Activated CD4-positive, alpha-beta T cell treated with anti-CD3 and anti-CD28 coated beads, Interleukin-2, amount 10 ng/mL, durations not matched to agents 24 days and 14 days (primary cell): ENCODE data around the gene ABTB1. TPM values are rescaled to one million over a fixed set of nuclear protein-coding genes. Genes with fewer than 3 reads are reported as not detected.

Source experiments
- DNase-seq: peaks from one replicate; pipeline ENCODE4 v3.0.0; 2022
- H3K27ac Mint-ChIP-seq: one replicate; pipeline ENCODE4 v1.8.0; 2022; ENCODE audit warnings: mild to moderate bottlenecking, mixed read lengths
- H3K27me3 Mint-ChIP-seq: one replicate; pipeline ENCODE4 v1.8.0; 2022; ENCODE audit warnings: mixed read lengths
- H3K36me3 Mint-ChIP-seq: one replicate; pipeline ENCODE4 v1.8.0; 2022; ENCODE audit warnings: low read depth, mild to moderate bottlenecking, mixed read lengths
- H3K4me1 Mint-ChIP-seq: one replicate; pipeline ENCODE4 v1.8.0; 2021; ENCODE audit warnings: mixed read lengths
- H3K4me3 Mint-ChIP-seq: one replicate; pipeline ENCODE4 v1.8.0; 2022; ENCODE audit warnings: mild to moderate bottlenecking, moderate library complexity, mixed read lengths
- H3K9me3 Mint-ChIP-seq: one replicate; pipeline ENCODE4 v1.8.0; 2021; ENCODE audit warnings: mixed read lengths
- intact Hi-C: fragments of 100-400 bp; cut with micrococcal nuclease; formaldehyde crosslinking; loops from one replicate; pipeline ENCODE4 v1.15.1; 2023
- total RNA-seq: library from RNA; stranded (reverse); gene quantifications from 2 replicates; pipeline ENCODE4 v1.2.3, GENCODE V29; 2022

ABTB1 gene
- total RNA-seq, 1 donor from 2014 or later, result 8.0 TPM

- intact Hi-C loops, result no loop called here
- Mint-ChIP-seq H3K27ac (no peak overlapping the region), H3K9me3 (no peaks in the 10 kb centered on the region), H3K4me1 (no peaks in the 10 kb centered on the region), H3K36me3 (no peaks in the 10 kb centered on the region), H3K27me3 (peaks cover 17% of the 10 kb centered on the region), H3K4me3 (no peak overlapping the region)
- no peak for DNase-seq
Measured at GRCh38 chr3:127656906-127657305, 15.8 kb upstream of the ABTB1 start.

GRCh38 chr3:127658234-127658633 is 14.5 kb upstream of the ABTB1 start:
- Mint-ChIP-seq H3K4me3 (no peak overlapping the region), H3K4me1 (no peaks in the 10 kb centered on the region), H3K27ac (no peak overlapping the region), H3K27me3 (peaks cover 17% of the 10 kb centered on the region), H3K36me3 (no peaks in the 10 kb centered on the region), H3K9me3 (no peaks in the 10 kb centered on the region)
- intact Hi-C loops, result no loop called here
- DNase-seq, result no peak

- intact Hi-C loops, result no loop called here
- no peak overlapping the region for H3K27ac Mint-ChIP-seq
- no peaks in the 10 kb centered on the region for H3K36me3 Mint-ChIP-seq
- H3K9me3 Mint-ChIP-seq, result no peaks in the 10 kb centered on the region
- no peak overlapping the region for H3K4me3 Mint-ChIP-seq
- H3K27me3 Mint-ChIP-seq, result peaks cover 21% of the 10 kb centered on the region
- H3K4me1 Mint-ChIP-seq, result no peaks in the 10 kb centered on the region
- DNase-seq, result no peak
Measured at GRCh38 chr3:127660621-127661251, 12.0 kb upstream of the ABTB1 start.

GRCh38 chr3:127661600-127661999 is 11.2 kb upstream of the ABTB1 start:
- Mint-ChIP-seq H3K36me3 (no peaks in the 10 kb centered on the region), H3K27me3 (peaks cover 20% of the 10 kb centered on the region), H3K4me3 (no peak overlapping the region), H3K9me3 (no peaks in the 10 kb centered on the region), H3K27ac (no peak overlapping the region), H3K4me1 (no peaks in the 10 kb centered on the region)
- intact Hi-C loops, result no loop called here
- no peak for DNase-seq

- Mint-ChIP-seq H3K27me3 (peaks cover 20% of the 10 kb centered on the region), H3K9me3 (no peaks in the 10 kb centered on the region), H3K4me3 (no peak overlapping the region), H3K4me1 (no peaks in the 10 kb centered on the region), H3K36me3 (no peaks in the 10 kb centered on the region), H3K27ac (no peak overlapping the region)
- DNase-seq, result no peak
- intact Hi-C loops, result no loop called here
Measured at GRCh38 chr3:127662001-127662469, 10.7 kb upstream of the ABTB1 start.

- H3K4me1 Mint-ChIP-seq, result no peaks in the 10 kb centered on the region
- peaks cover 14% of the 10 kb centered on the region for H3K27me3 Mint-ChIP-seq
- no peak overlapping the region for H3K4me3 Mint-ChIP-seq
- intact Hi-C loops, result no loop called here
- no peaks in the 10 kb centered on the region for H3K36me3 Mint-ChIP-seq
- no peak for DNase-seq
- no peaks in the 10 kb centered on the region for H3K9me3 Mint-ChIP-seq
- no peak overlapping the region for H3K27ac Mint-ChIP-seq
Measured at GRCh38 chr3:127663151-127663550, 9.6 kb upstream of the ABTB1 start.

- no peak overlapping the region for H3K4me3 Mint-ChIP-seq
- no peak for DNase-seq
- H3K9me3 Mint-ChIP-seq, result no peaks in the 10 kb centered on the region
- H3K27ac Mint-ChIP-seq, result no peak overlapping the region
- H3K4me1 Mint-ChIP-seq, result no peaks in the 10 kb centered on the region
- H3K27me3 Mint-ChIP-seq, result peaks cover 8% of the 10 kb centered on the region
- intact Hi-C loops, result no loop called here
- H3K36me3 Mint-ChIP-seq, result no peaks in the 10 kb centered on the region
Measured at GRCh38 chr3:127665165-127665564, 7.6 kb upstream of the ABTB1 start.

- Mint-ChIP-seq H3K4me3 (no peak overlapping the region), H3K4me1 (no peaks in the 10 kb centered on the region), H3K9me3 (no peaks in the 10 kb centered on the region), H3K36me3 (no peaks in the 10 kb centered on the region), H3K27ac (no peak overlapping the region), H3K27me3 (peaks cover 8% of the 10 kb centered on the region)
- intact Hi-C loops, result no loop called here
- no peak for DNase-seq
Measured at GRCh38 chr3:127665586-127665985, 7.2 kb upstream of the ABTB1 start.

GRCh38 chr3:127666676-127667075 is 6.1 kb upstream of the ABTB1 start:
- Mint-ChIP-seq H3K36me3 (peaks cover 1% of the 10 kb centered on the region), H3K4me1 (peaks cover 5% of the 10 kb centered on the region), H3K9me3 (no peaks in the 10 kb centered on the region), H3K27ac (no peak overlapping the region), H3K27me3 (peaks cover 8% of the 10 kb centered on the region), H3K4me3 (no peak overlapping the region)
- no peak for DNase-seq
- intact Hi-C loops, result no loop called here

- H3K4me1 Mint-ChIP-seq, result peaks cover 6% of the 10 kb centered on the region
- no peaks in the 10 kb centered on the region for H3K9me3 Mint-ChIP-seq
- no peak for DNase-seq
- peaks cover 1% of the 10 kb centered on the region for H3K36me3 Mint-ChIP-seq
- no peak overlapping the region for H3K27ac Mint-ChIP-seq
- H3K27me3 Mint-ChIP-seq, result peaks cover 8% of the 10 kb centered on the region
- intact Hi-C loops, result no loop called here
- H3K4me3 Mint-ChIP-seq, result no peak overlapping the region
Measured at GRCh38 chr3:127667119-127667681, 5.6 kb upstream of the ABTB1 start.

GRCh38 chr3:127668906-127669305 is 3.8 kb upstream of the ABTB1 start:
- intact Hi-C loops, result no loop called here
- Mint-ChIP-seq H3K4me1 (peaks cover 11% of the 10 kb centered on the region), H3K4me3 (no peak overlapping the region), H3K27me3 (peaks cover 8% of the 10 kb centered on the region), H3K27ac (peak overlapping the region; percentile 23), H3K9me3 (no peaks in the 10 kb centered on the region), H3K36me3 (peaks cover 1% of the 10 kb centered on the region)
- no peak for DNase-seq

GRCh38 chr3:127669541-127670228 is 3.1 kb upstream of the ABTB1 start:
- intact Hi-C loops, result no loop called here
- Mint-ChIP-seq H3K9me3 (no peaks in the 10 kb centered on the region), H3K4me3 (no peak overlapping the region), H3K27ac (no peak overlapping the region), H3K36me3 (peaks cover 1% of the 10 kb centered on the region), H3K4me1 (peaks cover 18% of the 10 kb centered on the region), H3K27me3 (peaks cover 8% of the 10 kb centered on the region)
- DNase-seq, result peak; percentile 59

GRCh38 chr3:127670229-127670559 is 2.6 kb upstream of the ABTB1 start:
- peaks cover 1% of the 10 kb centered on the region for H3K36me3 Mint-ChIP-seq

GRCh38 chr3:127670761-127671522 is 1.8 kb upstream of the ABTB1 start:
- no peak for DNase-seq
- Mint-ChIP-seq H3K9me3 (no peaks in the 10 kb centered on the region), H3K36me3 (peaks cover 1% of the 10 kb centered on the region), H3K4me1 (peaks cover 18% of the 10 kb centered on the region), H3K27me3 (no peaks in the 10 kb centered on the region), H3K27ac (peak overlapping the region; percentile 96), H3K4me3 (peak overlapping the region; percentile 92)
- intact Hi-C loops, result no loop called here

More at GRCh38 chr3:127670229-127670559, 2.6 kb upstream of the ABTB1 start:
- no peaks in the 10 kb centered on the region for H3K9me3 Mint-ChIP-seq
- H3K27me3 Mint-ChIP-seq, result peaks cover 4% of the 10 kb centered on the region
- intact Hi-C loops, result no loop called here
- no peak for DNase-seq
- H3K4me1 Mint-ChIP-seq, result peaks cover 18% of the 10 kb centered on the region
- H3K4me3 Mint-ChIP-seq, result no peak overlapping the region
- no peak overlapping the region for H3K27ac Mint-ChIP-seq
